GM12878 (cell line): ENCODE data around the gene TMPRSS9. TPM values are rescaled to one million over a fixed set of nuclear protein-coding genes. Genes with fewer than 3 reads are reported as not detected.

Experiments
- ATAC-seq: fragments of 200-7000 bp; cut with Tn5 transposase; 3 replicates; pipeline ENCODE4 v1.9.1; 2020; ENCODE audit warnings: mild to moderate bottlenecking, moderate library complexity
- BruUV-seq: library from RNA; stranded (reverse); fragments of 400-500 nt; replicated peaks from 2 replicates; lab custom pipeline; 2021; lab: Mats Ljungman, UMichigan
- CTCF ChIA-PET: fragments of 300-600 bp; sonication (Branson Sonifier 250); formaldehyde crosslinking; extraction: SDS; loops from one replicate; lab custom pipeline; 2021; ENCODE audit warnings: inconsistent platforms; lab: Yijun Ruan, JAX
- POLR2A ChIA-PET: fragments of 350-600 bp; formaldehyde crosslinking; extraction: SDS; loops from one replicate; lab custom pipeline; 2021; ENCODE audit warnings: inconsistent platforms; lab: Charles Lee
- RAD21 ChIA-PET: fragments of 300-600 bp; sonication (Branson Sonifier 250); formaldehyde crosslinking; loops from one replicate; lab custom pipeline; 2023; ENCODE audit warnings: antibody characterized with exemption; ENCODE audit not compliant: unreplicated experiment; lab: Charles Lee
- SMC1A ChIA-PET: fragments of 300-600 bp; sonication (Branson Sonifier 250); formaldehyde crosslinking; loops from one replicate; lab custom pipeline; 2023; ENCODE audit not compliant: unreplicated experiment, uncharacterized antibody; lab: Charles Lee
- DNase-seq: peaks from one replicate; pipeline ENCODE4 v3.0.0-alpha.2; 2011; ENCODE audit warnings: low read depth, low spot score
- FAIRE-seq: peaks from 3 replicates; lab custom pipeline; 2011; peaks lifted over from hg19 to GRCh38; lab: Jason Lieb, UNC
- H2AFZ ChIP-seq: 2 replicates; pipeline ENCODE4 v1.6.0; 2011; ENCODE audit warnings: low read depth, low read length, control low read depth; ENCODE audit not compliant: control insufficient read depth
- H3K27ac ChIP-seq: 2 replicates; pipeline ENCODE4 v1.5.1; 2011; ENCODE audit warnings: control low read depth; ENCODE audit not compliant: control insufficient read depth, insufficient read depth
- H3K27me3 ChIP-seq, 2 experiments: replicated peaks in 1 of 2; 2 replicates each; pipeline versions ENCODE4 v1.6.0 to v1.6.1; 2011; ENCODE audit warnings: low read length in 1 of 2; ENCODE audit not compliant: control insufficient read depth in 2 of 2, insufficient read depth in 2 of 2
- H3K36me3 ChIP-seq, 2 experiments: 2 replicates each; pipeline ENCODE4 v1.5.1; 2011; ENCODE audit warnings: low read length in 1 of 2; ENCODE audit not compliant: control insufficient read depth in 2 of 2, insufficient read depth in 2 of 2
- H3K4me1 ChIP-seq: 2 replicates; pipeline ENCODE4 v1.6.1; 2011; ENCODE audit warnings: mild to moderate bottlenecking, low read length, moderate library complexity, mixed read lengths; ENCODE audit not compliant: control insufficient read depth, insufficient read depth
- H3K4me2 ChIP-seq: 2 replicates; pipeline ENCODE4 v1.6.0; 2011; ENCODE audit warnings: control low read depth; ENCODE audit not compliant: control insufficient read depth, insufficient read depth
- H3K4me3 ChIP-seq: fragments of 200-600 bp; sonication (generic); 2 replicates; pipeline ENCODE4 v1.5.1; 2016
- H3K79me2 ChIP-seq: 2 replicates; pipeline ENCODE4 v1.6.0; 2011; ENCODE audit warnings: low read length; ENCODE audit not compliant: control insufficient read depth, insufficient read depth
- H3K9ac ChIP-seq: 2 replicates; pipeline ENCODE4 v1.8.0; 2011; ENCODE audit warnings: low read length, control low read depth, mixed read lengths; ENCODE audit not compliant: control insufficient read depth, insufficient read depth
- H3K9me3 ChIP-seq: replicated peaks from 3 replicates; pipeline ENCODE4 v1.5.1; 2011; ENCODE audit warnings: mild to moderate bottlenecking, low read length; ENCODE audit not compliant: control insufficient read depth, insufficient read depth
- H4K20me1 ChIP-seq: 2 replicates; pipeline ENCODE4 v1.6.0; 2011; ENCODE audit not compliant: control insufficient read depth, insufficient read depth
- CBFB ChIP-seq: IDR thresholded peaks from 2 replicates; pipeline ENCODE4 v1.6.1; 2016; ENCODE audit warnings: antibody characterized with exemption, low read depth
- CREB1 ChIP-seq: IDR thresholded peaks from 2 replicates; pipeline ENCODE4 v1.6.1; 2012; ENCODE audit warnings: low read depth, mild to moderate bottlenecking, inconsistent platforms
- ELK1 ChIP-seq: IDR thresholded peaks from 2 replicates; pipeline ENCODE4 v1.6.1; 2012; ENCODE audit warnings: low read depth, low read length, improper control_type of control experiment
- ETV6 ChIP-seq, 2 experiments: fragments of 450-650 bp in 1 of 2; IDR thresholded peaks in 1 of 2; conservative IDR thresholded peaks in 1 of 2; 2 replicates each; pipeline ENCODE4 v1.6.1; 2014; ENCODE audit warnings: antibody characterized with exemption in 1 of 2, borderline replicate concordance in 1 of 2, low read depth in 1 of 2, mild to moderate bottlenecking in 1 of 2, moderate library complexity in 1 of 2
- FOXM1 ChIP-seq: IDR thresholded peaks from 2 replicates; pipeline ENCODE4 v1.6.1; 2012; ENCODE audit warnings: low read depth, mild to moderate bottlenecking, inconsistent platforms, low read length, moderate library complexity
- HDAC2 ChIP-seq: fragments of 200-600 bp; sonication (generic); IDR thresholded peaks from 2 replicates; pipeline ENCODE4 v1.6.1; 2017
- IKZF2 ChIP-seq, 2 experiments: fragments of 450-650 bp; IDR thresholded peaks; 2 replicates each; pipeline ENCODE4 v1.6.1; 2017; ENCODE audit warnings: mild to moderate bottlenecking in 2 of 2, moderate library complexity in 2 of 2
- NFYB ChIP-seq: IDR thresholded peaks from 2 replicates; pipeline ENCODE4 v1.6.1; 2011; ENCODE audit warnings: low read depth, mild to moderate bottlenecking, low read length, improper control_type of control experiment, moderate library complexity; ENCODE audit not compliant: insufficient read depth
- NR2F1 ChIP-seq: fragments of 450-650 bp; conservative IDR thresholded peaks from 2 replicates; pipeline ENCODE4 v1.6.1; 2017; ENCODE audit warnings: mild to moderate bottlenecking
- NRF1 ChIP-seq: conservative IDR thresholded peaks from 2 replicates; pipeline ENCODE4 v1.6.1; 2011; ENCODE audit warnings: mild to moderate bottlenecking, low read depth, low read length, improper control_type of control experiment
- PAX5 ChIP-seq: IDR thresholded peaks from 2 replicates; pipeline ENCODE4 v1.6.1; 2011; ENCODE audit warnings: low read depth, low read length, borderline replicate concordance
- POLR2A ChIP-seq: IDR thresholded peaks from 2 replicates; pipeline ENCODE4 v1.6.1; 2011; ENCODE audit warnings: low read depth, mild to moderate bottlenecking, low read length
- RUNX3 ChIP-seq: IDR thresholded peaks from 2 replicates; pipeline ENCODE4 v1.6.1; 2012; ENCODE audit warnings: low read length, inconsistent platforms
- SMAD1 ChIP-seq: fragments of 450-650 bp; IDR thresholded peaks from 2 replicates; pipeline ENCODE4 v1.6.1; 2018; ENCODE audit warnings: mild to moderate bottlenecking, low read depth; ENCODE audit not compliant: partially characterized antibody
- SMARCA5 ChIP-seq: fragments of 450-650 bp; IDR thresholded peaks from 2 replicates; pipeline ENCODE4 v1.6.1; 2017; ENCODE audit warnings: mild to moderate bottlenecking
- TBL1XR1 ChIP-seq: IDR thresholded peaks from 2 replicates; pipeline ENCODE4 v1.6.1; 2012; ENCODE audit warnings: low read depth, low read length, improper control_type of control experiment
- WGBS: methylation state at CpG from one replicate; pipeline ENCODE4 v1.1.6; 2016; ENCODE audit warnings: low lambda C conversion rate; ENCODE audit not compliant: insufficient replicate concordance, insufficient coverage; ENCODE audit errors: missing lambda C conversion rate; 5-methylcytosine and 5-hydroxymethylcytosine counted together
- in situ Hi-C: fragments of 300-500 bp; cut with MboI; formaldehyde crosslinking; loops from 9 replicates; pipeline ENCODE4 v1.14.3; 2018; ENCODE audit warnings: mixed read lengths
- intact Hi-C: fragments of 100-400 bp; cut with micrococcal nuclease; formaldehyde crosslinking; loops from one replicate; pipeline ENCODE4 v1.14.2; 2022; ENCODE audit not compliant: unreplicated experiment
- polyA plus RNA-seq, 11 experiments: library from polyadenylated mRNA; depleted of rRNA in 4 of 11; unstranded in 6 of 11; stranded (reverse) in 5 of 11; fragments of >200 nt; fragmentation: Nextera tagmentation in 4 of 11; fragmentation: Illumina TruSeq in 1 of 11; extraction: Ambion mirVana in 4 of 11; extraction: Trizol in 1 of 11; gene quantifications; 1 replicate in 1 of 11; 2 replicates in 10 of 11; pipeline versions ENCODE4 v1.2.1 to v1.2.3, GENCODE V29; 2011 to 2016; ENCODE audit warnings: inconsistent platforms in 2 of 11, missing spikeins in 2 of 11, low read depth in 1 of 11
- total RNA-seq, 4 experiments: library from RNA; depleted of rRNA in 3 of 4; stranded (reverse); fragments of >200 nt in 3 of 4; fragmentation: Illumina TruSeq in 1 of 4; extraction: Trizol in 1 of 4; gene quantifications; 2 replicates each; pipeline versions ENCODE4 v1.2.1 to v1.2.3, GENCODE V29; 2013 to 2021
- TF ChIP-seq, protein P1 (sequence below): fragments of 450-650 bp; IDR thresholded peaks from 2 replicates; pipeline ENCODE4 v1.6.1; 2017; ENCODE audit warnings: mild to moderate bottlenecking, low read depth, inconsistent platforms; ENCODE audit not compliant: poor library complexity, severe bottlenecking
- TF ChIP-seq, protein P2 (sequence below): IDR thresholded peaks from 2 replicates; pipeline ENCODE4 v1.6.1; 2011; ENCODE audit warnings: low read depth, mild to moderate bottlenecking, low read length, moderate library complexity, borderline replicate concordance; ENCODE audit errors: extremely low read depth

Gene TMPRSS9
- total and polyA plus RNA-seq, 10 of the 15 experiments (the other 5 are each of a cell fraction or from before 2014, with no cell fraction given): 0.24 TPM; not detected in 9

DNA sequence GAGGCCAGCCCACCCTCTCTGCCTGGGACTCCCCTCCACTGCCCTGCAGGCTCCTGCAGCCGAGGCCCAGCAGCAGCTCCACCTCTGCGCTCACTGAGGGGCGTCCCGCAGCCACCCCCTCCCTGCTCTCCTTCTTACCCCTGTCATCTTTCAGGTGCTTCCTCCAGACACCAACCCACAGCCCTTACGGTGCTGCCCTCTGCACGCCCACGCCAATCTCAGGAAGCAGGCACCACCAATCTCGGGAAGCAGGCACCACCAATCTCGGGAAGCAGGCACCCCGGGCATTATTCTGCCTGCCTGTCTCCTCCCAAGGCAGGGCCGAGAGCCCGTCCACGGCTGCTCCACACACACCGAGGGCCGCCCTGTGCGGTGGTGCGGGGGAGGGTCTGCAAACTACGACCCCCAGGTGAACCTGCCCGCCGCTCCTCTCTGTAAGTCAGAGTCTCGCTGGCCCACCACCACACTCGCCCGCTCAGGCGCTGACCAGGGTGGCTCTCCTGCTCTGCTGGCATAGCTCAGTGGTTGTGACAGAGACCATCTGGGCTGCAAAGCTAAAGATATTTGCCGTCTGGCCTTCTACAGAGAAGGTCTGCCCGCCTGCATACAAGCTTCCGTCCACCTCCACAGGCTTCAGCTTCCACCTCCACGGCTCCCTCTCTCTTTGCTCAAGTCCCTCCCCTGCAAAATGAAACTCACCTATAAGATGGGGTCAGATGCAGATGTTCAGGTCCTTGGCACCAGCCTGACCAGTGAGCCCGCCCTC is 34.6 kb upstream of the TMPRSS9 start:
- BruUV-seq: no TSS peak
- no peaks in the 10 kb centered on the region for H3K27me3 ChIP-seq
- FAIRE-seq (no peak), DNase-seq (no peak), ATAC-seq (peak; percentile 13)
- no peaks in the 10 kb centered on the region for H3K9me3 ChIP-seq
- SMC1A ChIA-PET: interaction anchor here (1.0 to 1.4 kb wide), 3 partner anchors 67 to 173 kb away, joined by 3 to 4 read pairs (median 3); partner anchors contain the start of gene AP3D1
- intact Hi-C loops (loop anchor here (5.0 kb wide), 3 partner anchors 67 to 297 kb away; partner anchors contain the start of genes PLEKHJ1 and SF3A2), in situ Hi-C loops (no loop called here)
- peak overlapping the region; percentile 28; the same call in 1 of the 2 replicates for H3K9ac ChIP-seq
- H3K4me3 ChIP-seq: peak overlapping the region; percentile 65; the same call in 1 of the 2 replicates
- POLR2A ChIA-PET: interaction anchor here (1.0 kb wide), 1 partner anchor 8 kb away, joined by 3 read pairs; no protein-coding TSS in a partner anchor
- H4K20me1 ChIP-seq: 0 out of 2 replicates have a peak, but pooled peaks cover 3% of the 10 kb centered on the region
- CTCF ChIA-PET: interaction anchor here (0.7 to 1.3 kb wide), 3 partner anchors 65 to 311 kb away, joined by 3 to 4 read pairs (median 3); no protein-coding TSS in a partner anchor
- peaks cover 24% of the 10 kb centered on the region for H3K4me1 ChIP-seq
- RAD21 ChIA-PET: interaction anchor here (0.9 to 1.7 kb wide), 4 partner anchors 20 to 312 kb away, joined by 4 to 5 read pairs (median 4); partner anchors contain the start of genes GADD45B and PLEKHJ1
- 54% methylated on average over 26 of the region's 29 CpGs for WGBS
- H3K79me2 ChIP-seq: peaks cover 50% of the 10 kb centered on the region
- peaks cover 0 to 6% of the 10 kb centered on the region in 2 experiments; a peak in 2 of 4 replicates for H3K36me3 ChIP-seq
- peak overlapping the region; percentile 4; the same call in 1 of the 2 replicates for H3K27ac ChIP-seq
- no peak overlapping the region for H2AFZ ChIP-seq
- H3K4me2 ChIP-seq: peak overlapping the region; percentile 66
- TF ChIP-seq, protein P1, sequence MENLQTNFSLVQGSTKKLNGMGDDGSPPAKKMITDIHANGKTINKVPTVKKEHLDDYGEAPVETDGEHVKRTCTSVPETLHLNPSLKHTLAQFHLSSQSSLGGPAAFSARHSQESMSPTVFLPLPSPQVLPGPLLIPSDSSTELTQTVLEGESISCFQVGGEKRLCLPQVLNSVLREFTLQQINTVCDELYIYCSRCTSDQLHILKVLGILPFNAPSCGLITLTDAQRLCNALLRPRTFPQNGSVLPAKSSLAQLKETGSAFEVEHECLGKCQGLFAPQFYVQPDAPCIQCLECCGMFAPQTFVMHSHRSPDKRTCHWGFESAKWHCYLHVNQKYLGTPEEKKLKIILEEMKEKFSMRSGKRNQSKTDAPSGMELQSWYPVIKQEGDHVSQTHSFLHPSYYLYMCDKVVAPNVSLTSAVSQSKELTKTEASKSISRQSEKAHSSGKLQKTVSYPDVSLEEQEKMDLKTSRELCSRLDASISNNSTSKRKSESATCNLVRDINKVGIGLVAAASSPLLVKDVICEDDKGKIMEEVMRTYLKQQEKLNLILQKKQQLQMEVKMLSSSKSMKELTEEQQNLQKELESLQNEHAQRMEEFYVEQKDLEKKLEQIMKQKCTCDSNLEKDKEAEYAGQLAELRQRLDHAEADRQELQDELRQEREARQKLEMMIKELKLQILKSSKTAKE: no peak
- no peak for TF ChIP-seq IKZF2 (IDR thresholded peaks at IDR 0.05)
- peak; percentile 23; the same call in 1 of the 2 replicates for TF ChIP-seq POLR2A
- TF ChIP-seq NFYB: no peak
- no peak for TF ChIP-seq SMAD1
- no peak for TF ChIP-seq PAX5
- TF ChIP-seq, protein P2, sequence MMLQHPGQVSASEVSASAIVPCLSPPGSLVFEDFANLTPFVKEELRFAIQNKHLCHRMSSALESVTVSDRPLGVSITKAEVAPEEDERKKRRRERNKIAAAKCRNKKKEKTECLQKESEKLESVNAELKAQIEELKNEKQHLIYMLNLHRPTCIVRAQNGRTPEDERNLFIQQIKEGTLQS: no peak
- TF ChIP-seq CBFB: no peak
- TF ChIP-seq SMARCA5: no peak
- no peak for TF ChIP-seq ETV6 (conservative IDR thresholded peaks at IDR 0.05 in 1 of 2, IDR thresholded peaks at IDR 0.05 in 1 of 2; ENCODE audit: borderline replicate concordance in 1 of 2, low read depth in 1 of 2)
- TF ChIP-seq NRF1: no peak
- 0 out of 2 replicates have a peak, but pooled peaks have one; percentile 2 for TF ChIP-seq NR2F1
- TF ChIP-seq ELK1: no peak
- no peak for TF ChIP-seq FOXM1
- TF ChIP-seq TBL1XR1: no peak
- no peak for TF ChIP-seq CREB1
- no peak for TF ChIP-seq HDAC2
- 0 out of 2 replicates have a peak, but pooled peaks have one; percentile 14 for TF ChIP-seq RUNX3
